H1 (cell line): ENCODE measurements around the gene ERGIC3. TPM values are rescaled to one million over a fixed set of nuclear protein-coding genes. Genes with fewer than 3 reads are reported as not detected.

Experiments used
- GABPA ChIP-seq: IDR thresholded peaks from 2 replicates; pipeline ENCODE4 v1.6.1; 2011; ENCODE audit warnings: mild to moderate bottlenecking, low read length, moderate library complexity, borderline replicate concordance; ENCODE audit not compliant: insufficient read depth
- polyA plus RNA-seq, 7 experiments: library from polyadenylated mRNA; depleted of rRNA in 3 of 7; stranded (reverse) in 5 of 7; unstranded in 2 of 7; fragments of >200 nt in 5 of 7; fragments of 200-250 nt in 2 of 7; gene quantifications; 1 replicate in 5 of 7; 2 replicates in 1 of 7; 4 replicates in 1 of 7; pipeline versions ENCODE4 v1.2.1 to v1.2.3, GENCODE V29; 2011 to 2013; ENCODE audit warnings: missing spikeins in 2 of 7, mixed read lengths in 2 of 7
- total RNA-seq: library from RNA; stranded (reverse); fragmentation: NEBNext Ultra II Directional; extraction: Animal tissue kit (Norgen Biotek cat#: 25700); gene quantifications from 2 replicates; pipeline ENCODE4 v1.2.1, GENCODE V29; 2021
- TF ChIP-seq, protein P1 (sequence below): fragments of 300-600 bp; sonication (generic); IDR thresholded peaks from 2 replicates; pipeline ENCODE4 v1.7.1; 2012; ENCODE audit warnings: low read length, moderate library complexity, mild to moderate bottlenecking, inconsistent platforms; ENCODE audit not compliant: insufficient replicate concordance

ERGIC3 gene
- total and polyA plus RNA-seq, 2 of the 8 experiments (the other 6 are each of a cell fraction or from before 2014, with no cell fraction given) = 178 to 341 TPM

DNA sequence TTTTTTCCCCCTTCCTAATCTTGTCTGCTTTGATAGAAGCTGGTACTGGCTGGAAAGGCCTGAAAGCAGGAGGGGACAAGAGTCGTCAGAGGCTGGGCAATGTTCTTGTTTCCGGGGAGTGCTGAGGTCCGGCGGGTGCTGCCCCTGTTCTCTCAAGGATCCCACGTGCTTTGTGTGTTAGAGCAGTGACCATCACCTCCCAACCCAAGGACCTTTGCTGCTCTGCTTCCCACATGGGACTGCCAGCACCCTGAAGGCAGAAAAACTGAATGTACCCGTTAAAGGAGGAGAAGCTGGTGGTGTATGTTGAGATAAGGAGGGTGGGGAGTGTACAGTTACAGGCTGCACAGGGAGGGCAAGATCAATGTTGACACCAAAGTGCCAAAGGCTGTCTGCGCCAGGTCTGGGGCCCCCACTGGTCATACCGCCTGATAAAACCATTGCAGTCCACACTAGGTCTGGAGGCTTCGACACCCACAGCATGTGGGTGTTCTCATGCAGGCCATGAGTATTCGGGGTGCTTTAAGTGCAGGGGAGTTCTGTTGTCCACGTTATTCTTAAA, 27.4 kb upstream of the ERGIC3 start (continued):
- TF ChIP-seq, protein P1, sequence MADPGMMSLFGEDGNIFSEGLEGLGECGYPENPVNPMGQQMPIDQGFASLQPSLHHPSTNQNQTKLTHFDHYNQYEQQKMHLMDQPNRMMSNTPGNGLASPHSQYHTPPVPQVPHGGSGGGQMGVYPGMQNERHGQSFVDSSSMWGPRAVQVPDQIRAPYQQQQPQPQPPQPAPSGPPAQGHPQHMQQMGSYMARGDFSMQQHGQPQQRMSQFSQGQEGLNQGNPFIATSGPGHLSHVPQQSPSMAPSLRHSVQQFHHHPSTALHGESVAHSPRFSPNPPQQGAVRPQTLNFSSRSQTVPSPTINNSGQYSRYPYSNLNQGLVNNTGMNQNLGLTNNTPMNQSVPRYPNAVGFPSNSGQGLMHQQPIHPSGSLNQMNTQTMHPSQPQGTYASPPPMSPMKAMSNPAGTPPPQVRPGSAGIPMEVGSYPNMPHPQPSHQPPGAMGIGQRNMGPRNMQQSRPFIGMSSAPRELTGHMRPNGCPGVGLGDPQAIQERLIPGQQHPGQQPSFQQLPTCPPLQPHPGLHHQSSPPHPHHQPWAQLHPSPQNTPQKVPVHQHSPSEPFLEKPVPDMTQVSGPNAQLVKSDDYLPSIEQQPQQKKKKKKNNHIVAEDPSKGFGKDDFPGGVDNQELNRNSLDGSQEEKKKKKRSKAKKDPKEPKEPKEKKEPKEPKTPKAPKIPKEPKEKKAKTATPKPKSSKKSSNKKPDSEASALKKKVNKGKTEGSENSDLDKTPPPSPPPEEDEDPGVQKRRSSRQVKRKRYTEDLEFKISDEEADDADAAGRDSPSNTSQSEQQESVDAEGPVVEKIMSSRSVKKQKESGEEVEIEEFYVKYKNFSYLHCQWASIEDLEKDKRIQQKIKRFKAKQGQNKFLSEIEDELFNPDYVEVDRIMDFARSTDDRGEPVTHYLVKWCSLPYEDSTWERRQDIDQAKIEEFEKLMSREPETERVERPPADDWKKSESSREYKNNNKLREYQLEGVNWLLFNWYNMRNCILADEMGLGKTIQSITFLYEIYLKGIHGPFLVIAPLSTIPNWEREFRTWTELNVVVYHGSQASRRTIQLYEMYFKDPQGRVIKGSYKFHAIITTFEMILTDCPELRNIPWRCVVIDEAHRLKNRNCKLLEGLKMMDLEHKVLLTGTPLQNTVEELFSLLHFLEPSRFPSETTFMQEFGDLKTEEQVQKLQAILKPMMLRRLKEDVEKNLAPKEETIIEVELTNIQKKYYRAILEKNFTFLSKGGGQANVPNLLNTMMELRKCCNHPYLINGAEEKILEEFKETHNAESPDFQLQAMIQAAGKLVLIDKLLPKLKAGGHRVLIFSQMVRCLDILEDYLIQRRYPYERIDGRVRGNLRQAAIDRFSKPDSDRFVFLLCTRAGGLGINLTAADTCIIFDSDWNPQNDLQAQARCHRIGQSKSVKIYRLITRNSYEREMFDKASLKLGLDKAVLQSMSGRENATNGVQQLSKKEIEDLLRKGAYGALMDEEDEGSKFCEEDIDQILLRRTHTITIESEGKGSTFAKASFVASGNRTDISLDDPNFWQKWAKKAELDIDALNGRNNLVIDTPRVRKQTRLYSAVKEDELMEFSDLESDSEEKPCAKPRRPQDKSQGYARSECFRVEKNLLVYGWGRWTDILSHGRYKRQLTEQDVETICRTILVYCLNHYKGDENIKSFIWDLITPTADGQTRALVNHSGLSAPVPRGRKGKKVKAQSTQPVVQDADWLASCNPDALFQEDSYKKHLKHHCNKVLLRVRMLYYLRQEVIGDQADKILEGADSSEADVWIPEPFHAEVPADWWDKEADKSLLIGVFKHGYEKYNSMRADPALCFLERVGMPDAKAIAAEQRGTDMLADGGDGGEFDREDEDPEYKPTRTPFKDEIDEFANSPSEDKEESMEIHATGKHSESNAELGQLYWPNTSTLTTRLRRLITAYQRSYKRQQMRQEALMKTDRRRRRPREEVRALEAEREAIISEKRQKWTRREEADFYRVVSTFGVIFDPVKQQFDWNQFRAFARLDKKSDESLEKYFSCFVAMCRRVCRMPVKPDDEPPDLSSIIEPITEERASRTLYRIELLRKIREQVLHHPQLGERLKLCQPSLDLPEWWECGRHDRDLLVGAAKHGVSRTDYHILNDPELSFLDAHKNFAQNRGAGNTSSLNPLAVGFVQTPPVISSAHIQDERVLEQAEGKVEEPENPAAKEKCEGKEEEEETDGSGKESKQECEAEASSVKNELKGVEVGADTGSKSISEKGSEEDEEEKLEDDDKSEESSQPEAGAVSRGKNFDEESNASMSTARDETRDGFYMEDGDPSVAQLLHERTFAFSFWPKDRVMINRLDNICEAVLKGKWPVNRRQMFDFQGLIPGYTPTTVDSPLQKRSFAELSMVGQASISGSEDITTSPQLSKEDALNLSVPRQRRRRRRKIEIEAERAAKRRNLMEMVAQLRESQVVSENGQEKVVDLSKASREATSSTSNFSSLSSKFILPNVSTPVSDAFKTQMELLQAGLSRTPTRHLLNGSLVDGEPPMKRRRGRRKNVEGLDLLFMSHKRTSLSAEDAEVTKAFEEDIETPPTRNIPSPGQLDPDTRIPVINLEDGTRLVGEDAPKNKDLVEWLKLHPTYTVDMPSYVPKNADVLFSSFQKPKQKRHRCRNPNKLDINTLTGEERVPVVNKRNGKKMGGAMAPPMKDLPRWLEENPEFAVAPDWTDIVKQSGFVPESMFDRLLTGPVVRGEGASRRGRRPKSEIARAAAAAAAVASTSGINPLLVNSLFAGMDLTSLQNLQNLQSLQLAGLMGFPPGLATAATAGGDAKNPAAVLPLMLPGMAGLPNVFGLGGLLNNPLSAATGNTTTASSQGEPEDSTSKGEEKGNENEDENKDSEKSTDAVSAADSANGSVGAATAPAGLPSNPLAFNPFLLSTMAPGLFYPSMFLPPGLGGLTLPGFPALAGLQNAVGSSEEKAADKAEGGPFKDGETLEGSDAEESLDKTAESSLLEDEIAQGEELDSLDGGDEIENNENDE = no peak
- TF ChIP-seq GABPA = no peak
